Fibroblast of mammary gland (primary cell): ENCODE results near the gene GPC6.

ENCODE experiments used
- DNase-seq: peaks from one replicate; pipeline ENCODE4 v3.0.0-alpha.2; 2010; ENCODE audit warnings: low read depth
- H3K4me3 ChIP-seq: 2 replicates; pipeline ENCODE4 v1.5.1; 2011; ENCODE audit warnings: low read depth, mild to moderate bottlenecking, low read length, moderate library complexity; ENCODE audit not compliant: control insufficient read depth
- CTCF ChIP-seq: conservative IDR thresholded peaks from 2 replicates; pipeline ENCODE4 v1.5.1; 2011; ENCODE audit warnings: low read depth, low read length, inconsistent platforms; ENCODE audit not compliant: control insufficient read depth, insufficient read depth

GPC6 gene

GRCh38 chr13:94065741-94066140 is 839.1 kb downstream of the GPC6 start:
- H3K4me3 ChIP-seq = no peak overlapping the region
- DNase-seq = peak; percentile 57
- TF ChIP-seq CTCF = no peak

DNA sequence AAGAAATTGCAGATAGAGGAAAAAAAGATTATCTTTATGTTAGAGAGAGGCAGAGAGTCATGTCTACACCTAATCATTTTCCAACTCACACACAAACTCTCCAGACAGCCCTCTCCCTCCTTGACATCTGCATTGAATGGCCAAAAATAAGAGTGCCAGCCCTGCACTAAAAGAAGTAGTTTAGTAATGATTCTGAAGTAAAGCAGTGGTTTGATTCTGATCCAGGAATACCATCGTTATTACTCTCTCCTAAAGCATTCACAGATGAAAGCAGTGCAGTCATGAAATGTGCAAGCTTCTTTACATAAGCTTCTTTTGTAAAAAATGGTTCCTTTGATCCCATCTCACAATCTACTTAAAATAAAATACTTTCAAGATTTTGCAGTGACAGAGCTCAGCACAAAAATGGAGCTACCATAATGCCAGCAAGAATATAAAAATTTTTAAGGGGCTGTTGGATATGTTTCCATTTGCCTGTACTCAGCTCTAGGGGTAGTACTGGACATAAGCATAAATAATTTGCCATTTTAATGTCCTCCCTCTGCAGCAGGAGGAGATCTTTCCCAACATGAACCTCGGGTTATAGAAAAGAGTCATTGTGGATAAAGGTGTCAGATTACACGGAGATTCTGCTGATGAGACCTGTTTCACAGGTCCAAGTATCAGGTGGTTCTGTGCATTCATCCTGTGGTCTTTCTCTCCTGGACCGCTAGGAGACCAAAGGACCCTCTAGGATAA is 846.6 kb downstream of the GPC6 start:
- no peak overlapping the region for H3K4me3 ChIP-seq
- TF ChIP-seq CTCF = no peak
- DNase-seq = peak; percentile 93

- H3K4me3 ChIP-seq = no peak overlapping the region
- no peak for TF ChIP-seq CTCF
- peak; percentile 92 for DNase-seq
Measured at GRCh38 chr13:94079876-94080275, 853.3 kb downstream of the GPC6 start.

- no peak for TF ChIP-seq CTCF
- no peak overlapping the region for H3K4me3 ChIP-seq
- no peak for DNase-seq
Measured at GRCh38 chr13:94080527-94080926, 853.9 kb downstream of the GPC6 start.

- TF ChIP-seq CTCF = no peak
- no peak overlapping the region for H3K4me3 ChIP-seq
- no peak for DNase-seq
Measured at GRCh38 chr13:94087100-94087499, 860.5 kb downstream of the GPC6 start.

GRCh38 chr13:94088742-94089141 is 862.1 kb downstream of the GPC6 start:
- TF ChIP-seq CTCF = no peak
- H3K4me3 ChIP-seq = no peak overlapping the region
- no peak for DNase-seq
